ENCODE measurements around the gene CHRNE.
A peak's percentile ranks its signal among the peaks of the same experiment; 100 is the strongest.
"Not testable (repeated sequence)": the region's sequence is repeated elsewhere in the genome, so short reads cannot be mapped to it uniquely, and the experiment has no call there.

The CHRNE gene

GRCh38 chr17:4859816-4860625 is 42.9 kb downstream of the CHRNE start:
- peak overlapping the region; percentile 99 for H3K27ac ChIP-seq
- POLR2A ChIA-PET (ENCODE audit: low non-redundant PET) = no interaction called here
- CTCF ChIA-PET = interaction anchor here (0.5 to 1.2 kb wide), 5 partner anchors 21 to 966 kb away, joined by 3 to 7 read pairs (median 3); partner anchors contain the start of gene ARRB2
- no peak for DNase-seq (ENCODE audit: low spot score)
- no peak for TF ChIP-seq CTCF (conservative IDR thresholded peaks at IDR 0.05; ENCODE audit: low read depth)

- CTCF ChIA-PET = interaction anchor here (1.8 kb wide), 1 partner anchor 69 kb away, joined by 10 read pairs; no protein-coding TSS in a partner anchor
- DNase-seq (ENCODE audit: low spot score) = peak; percentile 87
- POLR2A ChIA-PET (ENCODE audit: low non-redundant PET) = no interaction called here
- peak overlapping the region; percentile 99 for H3K27ac ChIP-seq
- no peak for TF ChIP-seq CTCF (conservative IDR thresholded peaks at IDR 0.05; ENCODE audit: low read depth)
These were observed 44.0 kb downstream of the CHRNE start for GRCh38 chr17:4858882-4859260.

GRCh38 chr17:4858068-4858881 is 44.6 kb downstream of the CHRNE start:
- ChIA-PET POLR2A (ENCODE audit: low non-redundant PET) (no interaction called here), CTCF (interaction anchor here (0.6 to 1.8 kb wide), 2 partner anchors 68 to 247 kb away, joined by 5 to 10 read pairs; no protein-coding TSS in a partner anchor)
- DNase-seq (ENCODE audit: low spot score) = no peak
- peak overlapping the region; percentile 99 for H3K27ac ChIP-seq
- no peak for TF ChIP-seq CTCF (conservative IDR thresholded peaks at IDR 0.05; ENCODE audit: low read depth)

- peak overlapping the region; percentile 99 for H3K27ac ChIP-seq
- ChIA-PET CTCF (interaction anchor here (0.8 to 1.8 kb wide), 2 partner anchors 67 to 147 kb away, joined by 3 to 10 read pairs; no protein-coding TSS in a partner anchor), POLR2A (ENCODE audit: low non-redundant PET) (interaction anchor here (0.6 kb wide), 1 partner anchor 144 kb away, joined by 4 read pairs; no protein-coding TSS in a partner anchor)
- not testable (repeated sequence) for DNase-seq (ENCODE audit: low spot score)
These were observed 45.6 kb downstream of the CHRNE start for GRCh38 chr17:4857347-4857746.

- CTCF ChIA-PET = interaction anchor here (0.8 kb wide), 1 partner anchor 147 kb away, joined by 3 read pairs; no protein-coding TSS in a partner anchor
- no peak for DNase-seq (ENCODE audit: low spot score)
- peak overlapping the region; percentile 99 for H3K27ac ChIP-seq
- POLR2A ChIA-PET (ENCODE audit: low non-redundant PET) = no interaction called here
- no peak for TF ChIP-seq CTCF (conservative IDR thresholded peaks at IDR 0.05; ENCODE audit: low read depth)
These were observed 46.0 kb downstream of the CHRNE start for GRCh38 chr17:4856937-4857314.

- DNase-seq (ENCODE audit: low spot score) = no peak
- H3K27ac ChIP-seq = peak overlapping the region; percentile 99
- ChIA-PET POLR2A (ENCODE audit: low non-redundant PET) (interaction anchor here (0.7 kb wide), 1 partner anchor 1130 kb away, joined by 3 read pairs; no protein-coding TSS in a partner anchor), CTCF (no interaction called here)
- no peak for TF ChIP-seq CTCF (conservative IDR thresholded peaks at IDR 0.05; ENCODE audit: low read depth)
These were observed 46.5 kb downstream of the CHRNE start for GRCh38 chr17:4856271-4856936.

Measured in RWPE1 (cell line).